H1 (cell line): Measurements from ENCODE around the gene RHOV. TPM values are rescaled to one million over a fixed set of nuclear protein-coding genes. Genes with fewer than 3 reads are reported as not detected.

Source experiments
- CTCF ChIA-PET: fragments of 300-600 bp; sonication (Branson Sonifier 250); formaldehyde crosslinking; loops from one replicate; lab custom pipeline; 2021; ENCODE audit not compliant: partially characterized antibody; lab: Charles Lee
- POLR2A ChIA-PET: fragments of 300-600 bp; sonication (Branson Sonifier 250); formaldehyde crosslinking; loops from one replicate; lab custom pipeline; 2021; ENCODE audit warnings: inconsistent platforms; ENCODE audit not compliant: partially characterized antibody; lab: Charles Lee
- DNase-seq, 2 experiments: peaks; one replicate each; pipeline versions ENCODE4 v3.0.0 to v3.0.0-alpha.2; 2010 to 2022; ENCODE audit warnings: low spot score in 2 of 2, low read depth in 1 of 2, mixed read lengths in 1 of 2
- FAIRE-seq: peaks from 2 replicates; lab custom pipeline; 2011; peaks lifted over from hg19 to GRCh38; lab: Jason Lieb, UNC
- H2AFZ ChIP-seq: 2 replicates; pipeline ENCODE4 v1.8.1; 2012; ENCODE audit warnings: low read length, inconsistent platforms
- H2AK5ac ChIP-seq: 2 replicates; pipeline ENCODE4 v1.6.1; 2013; ENCODE audit warnings: low read depth, low read length
- H2BK120ac ChIP-seq: replicated peaks from 2 replicates; pipeline ENCODE3; 2013; ENCODE audit warnings: low read depth, low read length, inconsistent platforms
- H2BK12ac ChIP-seq: 2 replicates; pipeline ENCODE4 v1.6.1; 2013; ENCODE audit warnings: low read depth, low read length
- H2BK15ac ChIP-seq: 2 replicates; pipeline ENCODE4 v1.6.1; 2013; ENCODE audit warnings: low read length
- H2BK20ac ChIP-seq: 2 replicates; pipeline ENCODE4 v1.6.1; 2013; ENCODE audit warnings: low read length
- H2BK5ac ChIP-seq: 2 replicates; pipeline ENCODE4 v1.6.1; 2013; ENCODE audit warnings: low read depth, low read length
- H3K14ac ChIP-seq: 2 replicates; pipeline ENCODE4 v1.6.1; 2013; ENCODE audit warnings: inconsistent platforms; ENCODE audit not compliant: insufficient read length
- H3K18ac ChIP-seq: 2 replicates; pipeline ENCODE4 v1.6.1; 2013; ENCODE audit warnings: low read length; ENCODE audit errors: extremely low read depth
- H3K23ac ChIP-seq: 2 replicates; pipeline ENCODE4 v1.6.1; 2013; ENCODE audit warnings: inconsistent platforms; ENCODE audit not compliant: insufficient read length
- H3K23me2 ChIP-seq: 2 replicates; pipeline ENCODE4 v1.6.1; 2013; ENCODE audit warnings: low read depth, low read length
- H3K27ac ChIP-seq: 2 replicates; pipeline ENCODE4 v1.6.1; 2011; ENCODE audit warnings: low read depth, low read length, inconsistent platforms
- H3K27me3 ChIP-seq, 4 experiments: replicated peaks in 1 of 4; 1 replicate in 1 of 4; 2 replicates in 3 of 4; pipeline versions ENCODE4 v1.6.1 to v1.8.1; 2011 to 2013; ENCODE audit warnings: low read length in 3 of 4, mild to moderate bottlenecking in 3 of 4, inconsistent platforms in 2 of 4, mixed read lengths in 2 of 4, moderate library complexity in 1 of 4; ENCODE audit not compliant: control insufficient read depth in 3 of 4, insufficient read depth in 3 of 4; ENCODE audit errors: extremely low read depth in 1 of 4
- H3K36me3 ChIP-seq, 4 experiments: 2 replicates each; pipeline versions ENCODE4 v1.6.1 to v1.8.1; 2011 to 2013; ENCODE audit warnings: mild to moderate bottlenecking in 4 of 4, low read length in 3 of 4, moderate library complexity in 2 of 4, control low read depth in 1 of 4, inconsistent platforms in 1 of 4; ENCODE audit not compliant: insufficient read depth in 4 of 4, control insufficient read depth in 2 of 4
- H3K4ac ChIP-seq: replicated peaks from 2 replicates; pipeline ENCODE3; 2013; ENCODE audit warnings: low read length, low read depth, mixed read lengths, inconsistent platforms; ENCODE audit not compliant: insufficient read length
- H3K4me1 ChIP-seq, 4 experiments: replicated peaks in 1 of 4; 1 replicate in 1 of 4; 2 replicates in 3 of 4; pipeline versions ENCODE4 v1.6.1 to v1.8.1; 2011 to 2013; ENCODE audit warnings: low read length in 3 of 4, inconsistent platforms in 2 of 4, mixed read lengths in 1 of 4; ENCODE audit not compliant: insufficient read depth in 4 of 4, control insufficient read depth in 3 of 4
- H3K4me2 ChIP-seq, 2 experiments: 2 replicates each; pipeline versions ENCODE4 v1.6.1 to v1.8.1; 2011 to 2013; ENCODE audit warnings: low read depth in 2 of 2, low read length in 2 of 2, control low read depth in 1 of 2, inconsistent platforms in 1 of 2, mild to moderate bottlenecking in 1 of 2; ENCODE audit not compliant: insufficient read depth in 1 of 2
- H3K4me3 ChIP-seq, 4 experiments: fragments of 200-600, 300-600 bp in 1 of 4; sonication (generic), shearing (Covaris generic), sonication (Bioruptor Twin) in 1 of 4; 2 replicates each; pipeline versions ENCODE4 v1.5.1 to v1.8.1; 2011 to 2016; ENCODE audit warnings: low read length in 4 of 4, low read depth in 3 of 4, control low read depth in 2 of 4, inconsistent platforms in 2 of 4, mild to moderate bottlenecking in 2 of 4, mixed read lengths in 1 of 4, moderate library complexity in 1 of 4; ENCODE audit not compliant: insufficient read depth in 2 of 4; ENCODE audit errors: extremely low read depth in 1 of 4
- H3K56ac ChIP-seq: replicated peaks from 2 replicates; pipeline ENCODE3; 2013; ENCODE audit warnings: low read depth, mild to moderate bottlenecking, mixed read lengths, low read length, inconsistent platforms; ENCODE audit not compliant: insufficient read length
- H3K79me1 ChIP-seq: 2 replicates; pipeline ENCODE4 v1.6.1; 2013; ENCODE audit warnings: low read depth, low read length, control low read depth
- H3K79me2 ChIP-seq, 2 experiments: 2 replicates each; pipeline versions ENCODE4 v1.6.1 to v1.8.1; 2012 to 2013; ENCODE audit warnings: low read length in 2 of 2, mild to moderate bottlenecking in 2 of 2, inconsistent platforms in 1 of 2; ENCODE audit not compliant: insufficient read depth in 2 of 2, control insufficient read depth in 1 of 2
- H3K9ac ChIP-seq, 4 experiments: replicated peaks in 1 of 4; 1 replicate in 1 of 4; 2 replicates in 3 of 4; pipeline versions ENCODE4 v1.6.1 to v1.8.1; 2011 to 2013; ENCODE audit warnings: low read depth in 3 of 4, low read length in 3 of 4, control low read depth in 2 of 4, mild to moderate bottlenecking in 2 of 4, moderate library complexity in 2 of 4, inconsistent platforms in 1 of 4; ENCODE audit errors: extremely low read depth in 1 of 4
- H3K9me3 ChIP-seq, 2 experiments: 2 replicates each; pipeline versions ENCODE4 v1.6.1 to v1.8.1; 2012 to 2013; ENCODE audit warnings: mild to moderate bottlenecking in 2 of 2, moderate library complexity in 2 of 2, control low read depth in 1 of 2, inconsistent platforms in 1 of 2, low read depth in 1 of 2, low read length in 1 of 2, mixed read lengths in 1 of 2; ENCODE audit not compliant: insufficient read depth in 2 of 2
- H4K20me1 ChIP-seq, 2 experiments: replicated peaks in 1 of 2; 2 replicates each; pipeline versions ENCODE3 to v1.8.1; 2011 to 2013; ENCODE audit warnings: inconsistent platforms in 2 of 2, low read length in 2 of 2, mild to moderate bottlenecking in 1 of 2; ENCODE audit not compliant: insufficient read depth in 2 of 2, control insufficient read depth in 1 of 2
- H4K5ac ChIP-seq: 2 replicates; pipeline ENCODE4 v1.6.1; 2013; ENCODE audit warnings: low read length, low read depth, mixed read lengths, inconsistent platforms; ENCODE audit not compliant: insufficient read length
- H4K8ac ChIP-seq: 2 replicates; pipeline ENCODE4 v1.8.0; 2013; ENCODE audit warnings: mild to moderate bottlenecking, moderate library complexity, low read length, inconsistent platforms; ENCODE audit not compliant: insufficient read depth; ENCODE audit errors: extremely low read depth
- H4K91ac ChIP-seq: replicated peaks from 2 replicates; pipeline ENCODE3; 2013; ENCODE audit warnings: low read length, mixed read lengths, inconsistent platforms; ENCODE audit not compliant: insufficient read length
- BRCA1 ChIP-seq: IDR thresholded peaks from 2 replicates; pipeline ENCODE4 v1.6.1; 2012; ENCODE audit warnings: low read depth, low read length, improper control_type of control experiment
- CEBPB ChIP-seq: IDR thresholded peaks from 2 replicates; pipeline ENCODE4 v1.6.1; 2012; ENCODE audit warnings: low read depth, low read length
- JUN ChIP-seq: IDR thresholded peaks from 2 replicates; pipeline ENCODE4 v1.6.1; 2011; ENCODE audit warnings: low read depth, mild to moderate bottlenecking, improper control_type of control experiment, low read length
- RNF2 ChIP-seq: fragments of 200-900, 300-1000 bp; sonication (generic); IDR thresholded peaks from 2 replicates; pipeline ENCODE4 v1.7.1; 2016; ENCODE audit warnings: borderline replicate concordance, low read depth, mild to moderate bottlenecking, antibody characterized with exemption, low read length; ENCODE audit not compliant: poor library complexity, severe bottlenecking; ENCODE audit errors: missing control alignments
- SRF ChIP-seq: IDR thresholded peaks from 2 replicates; pipeline ENCODE4 v1.6.1; 2011; ENCODE audit warnings: mild to moderate bottlenecking, low read depth, low read length, moderate library complexity
- SUZ12 ChIP-seq: fragments of 200-600 bp; sonication (generic); IDR thresholded peaks from 2 replicates; pipeline ENCODE4 v1.6.1; 2012; ENCODE audit warnings: mild to moderate bottlenecking, inconsistent platforms, low read length, moderate library complexity, mixed read lengths
- TAF1 ChIP-seq: IDR thresholded peaks from 2 replicates; pipeline ENCODE4 v1.6.1; 2011; ENCODE audit warnings: mild to moderate bottlenecking, low read depth, low read length
- TCF12 ChIP-seq: IDR thresholded peaks from 2 replicates; pipeline ENCODE4 v1.6.1; 2011; ENCODE audit warnings: low read depth, mild to moderate bottlenecking, low read length
- WGBS, 2 experiments: shearing (Covaris generic) in 1 of 2; methylation state at CpG; one replicate each; pipeline versions ENCODE4 v1.1.6 to v1.1.7; 2013 to 2015; ENCODE audit warnings: low lambda C conversion rate in 2 of 2, mixed read lengths in 2 of 2, inconsistent platforms in 1 of 2, low coverage in 1 of 2, missing lambda C conversion rate in 1 of 2; ENCODE audit not compliant: insufficient replicate concordance in 2 of 2, insufficient coverage in 1 of 2, insufficient read length in 1 of 2; ENCODE audit errors: extremely low coverage in 1 of 2, missing lambda C conversion rate in 1 of 2; 5-methylcytosine and 5-hydroxymethylcytosine counted together
- polyA plus RNA-seq, 7 experiments: library from polyadenylated mRNA; depleted of rRNA in 3 of 7; stranded (reverse) in 5 of 7; unstranded in 2 of 7; fragments of >200 nt in 5 of 7; fragments of 200-250 nt in 2 of 7; gene quantifications; 1 replicate in 5 of 7; 2 replicates in 1 of 7; 4 replicates in 1 of 7; pipeline versions ENCODE4 v1.2.1 to v1.2.3, GENCODE V29; 2011 to 2013; ENCODE audit warnings: missing spikeins in 2 of 7, mixed read lengths in 2 of 7
- total RNA-seq: library from RNA; stranded (reverse); fragmentation: NEBNext Ultra II Directional; extraction: Animal tissue kit (Norgen Biotek cat#: 25700); gene quantifications from 2 replicates; pipeline ENCODE4 v1.2.1, GENCODE V29; 2021
- TF ChIP-seq, protein P1 (sequence below): IDR thresholded peaks from 2 replicates; pipeline ENCODE4 v1.6.1; 2011; ENCODE audit warnings: low read length, improper control_type of control experiment

Gene RHOV
- total and polyA plus RNA-seq, 2 of the 8 experiments (the other 6 are each of a cell fraction or from before 2014, with no cell fraction given), result 1.5 to 2.7 TPM

DNA sequence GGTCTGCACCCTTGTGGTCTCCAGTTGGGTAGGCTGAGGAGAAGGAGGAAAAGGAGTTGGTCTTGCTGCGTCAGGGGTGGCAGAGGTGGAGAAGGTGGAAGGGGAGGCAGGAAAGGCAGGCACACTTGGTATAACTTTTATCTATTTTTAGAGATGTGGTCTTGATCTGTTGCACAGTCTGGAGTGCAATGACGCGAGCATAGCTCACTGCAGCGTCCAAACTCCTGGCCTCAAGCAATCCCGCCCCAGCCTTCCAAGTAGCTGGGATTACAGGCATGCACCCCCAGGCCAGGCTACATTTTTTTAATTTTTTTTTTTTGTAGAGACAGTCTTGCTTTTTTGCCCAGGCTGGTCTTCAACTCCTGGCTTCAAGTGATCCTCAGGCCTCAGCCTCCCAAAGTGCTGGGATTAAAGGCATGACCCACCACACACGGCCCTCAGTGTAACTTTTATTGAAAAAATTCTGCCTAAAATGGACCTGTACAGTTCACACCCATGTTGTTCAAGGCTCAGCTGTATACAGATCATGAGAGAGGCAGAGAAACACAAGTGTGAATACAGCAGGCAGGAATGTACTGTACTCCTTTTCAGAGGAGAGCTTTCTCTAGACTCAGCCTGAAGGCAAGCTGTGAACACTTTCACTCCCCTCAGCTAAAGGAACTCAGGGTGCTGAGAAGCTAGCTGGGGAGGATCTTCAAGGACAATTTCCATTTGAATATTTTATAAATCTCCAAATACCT, 2.1 kb upstream of the RHOV start:
- 0 out of 7 replicates have a peak, but pooled peaks cover 0 to 2% (median 0%) of the 10 kb centered on the region in 4 experiments for H3K27me3 ChIP-seq
- no peak overlapping the region for H3K4me2 ChIP-seq
- DNase-seq (no peak), FAIRE-seq (no peak)
- 89% methylated on average over 6 of the region's 6 CpGs; no CpG with 5 or more reads in 1 of the 2 experiments for WGBS, 2 experiments
- no peak overlapping the region for H2AFZ ChIP-seq
- H3K56ac ChIP-seq, result no peak overlapping the region
- no peak overlapping the region for H3K23ac ChIP-seq
- no peaks in the 10 kb centered on the region for H3K23me2 ChIP-seq
- no peak overlapping the region for H4K8ac ChIP-seq
- H3K79me2 ChIP-seq, result no peaks in the 10 kb centered on the region
- no peak overlapping the region for H2BK12ac ChIP-seq
- H3K4ac ChIP-seq, result no peak overlapping the region
- no peak overlapping the region for H3K18ac ChIP-seq
- no peak overlapping the region for H2BK20ac ChIP-seq
- no peak overlapping the region for H2BK5ac ChIP-seq
- no peak overlapping the region for H3K27ac ChIP-seq
- H3K14ac ChIP-seq, result no peak overlapping the region
- no peaks in the 10 kb centered on the region for H3K36me3 ChIP-seq
- H4K20me1 ChIP-seq, result no peaks in the 10 kb centered on the region
- H3K4me3 ChIP-seq, result no peak overlapping the region
- H2BK15ac ChIP-seq, result no peak overlapping the region
- H3K4me1 ChIP-seq, result peaks cover 0 to 18% (median 12%) of the 10 kb centered on the region in 4 experiments; a peak in 6 of 7 replicates
- no peaks in the 10 kb centered on the region for H3K9me3 ChIP-seq
- no peaks in the 10 kb centered on the region for H3K79me1 ChIP-seq
- no peak overlapping the region for H4K5ac ChIP-seq
- H4K91ac ChIP-seq, result no peak overlapping the region
- CTCF ChIA-PET, result interaction anchor here (0.7 to 10.9 kb wide), 4 partner anchors 19 to 65 kb away, joined by 3 to 63 read pairs (median 27); partner anchors contain the start of gene VPS18
- H2BK120ac ChIP-seq, result no peak overlapping the region
- H3K9ac ChIP-seq, result no peak overlapping the region
- no peak overlapping the region for H2AK5ac ChIP-seq
- POLR2A ChIA-PET, result interaction anchor here (0.6 to 1.2 kb wide), 3 partner anchors 10 to 113 kb away, joined by 3 read pairs; partner anchors contain the start of gene GCHFR
- TF ChIP-seq BRCA1 (no peak), CEBPB (no peak), JUN (no peak), TCF12 (no peak), TAF1 (no peak), SUZ12 (no peak), RNF2 (no peak), SRF (no peak)
- TF ChIP-seq, protein P1, sequence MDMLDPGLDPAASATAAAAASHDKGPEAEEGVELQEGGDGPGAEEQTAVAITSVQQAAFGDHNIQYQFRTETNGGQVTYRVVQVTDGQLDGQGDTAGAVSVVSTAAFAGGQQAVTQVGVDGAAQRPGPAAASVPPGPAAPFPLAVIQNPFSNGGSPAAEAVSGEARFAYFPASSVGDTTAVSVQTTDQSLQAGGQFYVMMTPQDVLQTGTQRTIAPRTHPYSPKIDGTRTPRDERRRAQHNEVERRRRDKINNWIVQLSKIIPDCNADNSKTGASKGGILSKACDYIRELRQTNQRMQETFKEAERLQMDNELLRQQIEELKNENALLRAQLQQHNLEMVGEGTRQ, result no peak
